D341Med (cell line): ENCODE measurements around the gene DHRS1.

Experiments
- DNase-seq: peaks from one replicate; pipeline ENCODE4 v3.0.0; 2012; ENCODE audit warnings: low spot score

Gene DHRS1

DNA sequence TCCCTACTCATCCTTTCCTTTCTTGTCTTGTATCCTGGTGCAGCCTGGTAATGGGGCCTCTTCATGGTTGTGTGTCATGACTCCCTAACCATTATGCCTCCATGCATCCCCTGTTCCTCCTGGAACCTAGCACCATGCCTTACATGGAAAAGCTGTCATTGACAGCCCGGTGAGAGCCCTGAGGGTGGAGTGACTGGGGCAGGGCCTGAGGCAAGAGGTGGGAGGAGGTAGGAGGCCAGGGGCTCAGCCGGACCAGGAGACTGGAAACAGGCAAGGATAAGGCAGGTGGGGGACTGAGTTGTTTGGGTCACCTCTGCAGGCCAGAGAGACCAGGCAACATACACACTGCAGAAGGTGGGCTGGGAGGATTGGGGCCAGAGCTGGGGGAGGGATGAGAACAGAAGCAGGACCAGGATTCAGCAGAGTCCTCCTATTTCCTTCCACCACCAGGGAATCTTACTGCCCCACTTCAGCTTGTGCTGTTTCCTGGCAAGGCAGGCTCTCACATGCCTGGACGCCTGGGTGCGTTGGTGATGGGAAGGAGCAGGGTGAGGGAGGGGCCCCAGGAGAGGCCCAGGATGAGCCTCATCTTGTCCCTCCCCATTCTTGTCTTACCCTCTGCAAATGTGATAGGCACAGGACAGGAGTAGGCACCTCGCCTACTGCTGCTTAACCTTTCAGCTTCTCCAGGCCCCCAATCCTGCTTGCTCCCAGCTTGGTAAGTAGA, 10.1 kb upstream of the DHRS1 start, which contains the start of gene LTB4R2:
TSS of gene LTB4R2 (plus strand) at position 603 of the 727 bp plus-strand sequence. CDS start 525 bp downstream, outside the sequence.
- DNase-seq: no peak

DNA sequence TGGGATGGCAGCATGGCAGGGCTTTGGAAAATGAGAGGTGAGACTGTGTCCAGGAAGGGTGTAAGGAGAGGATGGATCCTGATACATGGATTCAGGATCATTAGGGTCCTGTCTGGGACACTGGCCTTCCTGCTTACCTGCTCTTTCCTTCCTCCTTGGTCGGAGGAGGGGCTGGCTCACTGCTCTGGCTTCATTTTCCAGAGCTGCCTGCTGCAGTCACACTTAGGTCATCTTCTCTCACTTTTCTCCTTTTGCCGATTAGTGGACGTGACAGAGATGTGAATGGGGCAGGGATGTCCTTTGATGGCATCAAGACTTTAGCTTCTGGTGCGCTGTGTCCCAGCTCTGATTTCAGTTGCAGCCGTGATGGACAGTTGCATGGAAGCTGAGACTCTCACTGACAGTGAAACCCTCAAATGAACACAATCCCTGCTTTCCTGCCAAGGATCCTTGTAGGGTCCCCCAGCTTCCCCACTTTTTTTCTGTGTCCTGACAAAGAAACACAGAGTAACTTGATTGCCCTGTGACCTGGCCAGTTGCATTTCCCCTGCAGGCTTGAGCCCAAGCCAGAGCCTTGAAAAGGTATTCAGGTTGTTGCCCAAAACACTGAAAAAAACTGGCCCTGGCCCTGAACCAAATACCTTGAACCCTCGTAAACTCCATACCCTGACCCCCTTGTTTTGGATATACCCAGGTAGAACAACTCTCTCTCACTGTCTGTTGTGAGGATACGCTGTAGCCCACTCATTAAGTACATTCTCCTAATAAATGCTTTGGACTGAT, 9.0 kb upstream of the DHRS1 start:
- DNase-seq: no peak

DNA sequence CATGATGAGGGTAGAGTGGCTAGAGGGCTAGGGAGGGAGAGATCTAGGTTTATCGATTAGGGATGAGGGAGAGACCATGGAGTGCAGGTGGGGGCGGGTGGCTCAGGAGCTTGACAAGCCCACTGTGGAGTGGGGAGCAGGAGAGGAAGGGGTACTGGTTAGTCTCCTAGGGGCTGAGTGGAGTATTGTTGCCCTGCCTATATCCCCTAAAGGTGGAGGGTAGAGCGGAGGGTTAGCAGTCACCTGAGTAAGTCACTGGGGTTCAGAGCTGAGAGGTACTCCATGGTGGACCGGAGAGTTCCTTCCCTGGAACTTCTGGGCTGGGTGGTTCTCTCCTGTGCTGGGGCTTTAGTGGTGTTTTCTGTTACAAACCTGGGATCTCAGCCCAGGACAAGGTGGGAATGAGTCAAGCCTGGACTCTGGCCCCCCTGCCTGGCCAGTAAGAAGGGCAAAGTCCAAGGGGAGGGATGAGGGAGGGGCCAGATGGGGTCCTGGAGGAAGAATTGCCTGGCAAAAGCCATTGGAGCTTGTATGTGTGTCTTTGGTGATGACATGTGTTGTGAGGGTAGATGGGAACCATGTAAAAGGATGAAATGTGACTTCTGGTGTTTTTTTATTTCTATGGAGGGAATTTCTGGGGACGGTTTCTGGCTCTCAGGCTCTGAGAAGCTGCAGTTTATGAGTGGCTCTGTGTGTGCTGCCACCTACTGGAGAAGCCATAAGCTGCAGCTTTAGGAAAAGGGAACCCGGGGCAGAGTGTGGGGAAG, 8.2 kb upstream of the DHRS1 start, which contains the start of gene CIDEB:
TSS of gene CIDEB (minus strand) at position 403 of the 767 bp plus-strand sequence. CDS start at position 284, 119 bp downstream.
- peak; percentile 84 for DNase-seq

DNA sequence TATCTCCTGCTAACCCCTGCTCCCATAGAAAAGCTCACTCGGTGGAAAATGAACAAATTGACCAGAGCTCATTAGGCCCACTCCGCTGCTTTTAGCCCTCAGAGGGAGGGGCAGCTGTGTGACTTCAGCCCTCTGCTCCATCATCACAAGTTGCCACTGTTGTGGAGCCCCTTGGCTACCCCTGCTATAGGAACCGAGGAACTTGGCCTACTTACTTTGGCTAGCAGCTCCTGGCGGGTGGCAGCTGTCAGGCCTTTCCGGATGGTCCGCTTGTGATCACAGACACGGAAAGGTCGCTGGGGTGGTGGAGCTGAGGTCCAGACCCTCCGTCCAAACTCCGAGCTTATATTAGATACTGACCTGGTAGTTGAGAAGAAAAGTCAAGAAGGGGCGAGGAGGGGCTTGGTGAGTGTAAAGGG, 7.6 kb upstream of the DHRS1 start:
- no peak for DNase-seq

DNA sequence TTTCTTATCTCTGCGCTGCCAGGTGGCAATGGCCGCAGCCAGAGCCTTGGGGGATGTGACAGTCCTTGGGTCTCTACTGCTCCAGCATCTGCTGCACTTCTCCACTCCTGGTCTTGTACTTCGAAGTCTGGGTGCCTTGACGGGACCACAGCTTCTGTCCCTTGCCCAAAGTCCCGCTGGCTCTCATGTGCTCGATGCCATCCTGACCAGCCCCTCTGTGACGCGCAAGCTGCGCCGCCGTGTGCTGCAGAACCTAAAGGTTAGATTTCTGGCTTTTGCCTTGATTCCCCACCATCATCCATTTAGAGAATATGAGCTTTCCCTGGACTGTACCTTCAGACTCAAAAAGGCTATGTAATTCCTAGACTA, 4.4 kb upstream of the DHRS1 start:
- no peak for DNase-seq

DNA sequence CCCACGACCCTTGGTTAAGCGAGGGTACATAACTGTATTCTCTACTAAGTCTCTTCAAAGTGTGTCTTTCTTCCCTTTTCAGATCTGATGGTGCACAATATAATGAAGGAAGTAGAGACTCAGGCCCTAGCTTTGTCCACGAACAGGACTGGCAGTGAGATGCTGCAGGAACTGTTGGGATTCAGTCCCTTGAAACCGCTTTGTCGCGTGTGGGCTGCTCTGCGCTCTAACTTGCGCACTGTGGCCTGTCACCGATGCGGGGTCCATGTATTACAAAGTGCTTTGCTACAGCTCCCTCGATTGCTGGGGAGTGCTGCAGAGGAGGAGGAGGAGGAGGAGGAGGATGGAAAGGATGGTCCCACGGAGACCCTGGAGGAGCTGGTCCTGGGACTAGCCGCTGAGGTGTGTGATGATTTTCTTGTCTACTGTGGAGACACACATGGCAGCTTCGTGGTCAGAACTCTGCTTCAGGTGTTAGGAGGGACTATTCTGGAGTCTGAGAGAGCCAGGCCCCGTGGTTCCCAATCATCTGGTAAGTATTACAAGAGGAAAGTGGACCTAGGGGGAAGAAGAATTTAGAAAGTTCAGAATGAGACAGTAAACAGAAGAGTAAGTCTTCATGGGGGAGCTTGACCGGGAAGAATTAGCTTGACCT, 873 bp upstream of the DHRS1 start:
- DNase-seq: no peak

DNA sequence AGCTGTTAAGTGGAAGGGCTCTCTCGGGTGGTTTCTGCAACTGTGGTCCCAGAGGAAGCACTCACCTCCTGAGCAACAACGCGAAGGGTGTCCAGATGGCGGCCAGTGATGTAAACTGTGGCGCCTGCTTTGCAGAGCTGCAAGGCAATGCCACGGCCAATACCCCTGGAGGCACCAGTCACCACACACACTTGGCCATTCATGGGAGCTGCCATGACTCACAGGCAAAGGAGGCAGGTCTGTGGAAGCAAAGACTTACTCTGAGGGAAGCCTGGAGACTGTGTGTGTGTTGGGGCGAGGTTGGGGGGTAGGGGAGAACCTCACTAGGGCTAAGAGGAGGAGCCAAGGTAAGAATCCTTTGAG, 707 bp downstream of the DHRS1 start:
- no peak for DNase-seq

DNA sequence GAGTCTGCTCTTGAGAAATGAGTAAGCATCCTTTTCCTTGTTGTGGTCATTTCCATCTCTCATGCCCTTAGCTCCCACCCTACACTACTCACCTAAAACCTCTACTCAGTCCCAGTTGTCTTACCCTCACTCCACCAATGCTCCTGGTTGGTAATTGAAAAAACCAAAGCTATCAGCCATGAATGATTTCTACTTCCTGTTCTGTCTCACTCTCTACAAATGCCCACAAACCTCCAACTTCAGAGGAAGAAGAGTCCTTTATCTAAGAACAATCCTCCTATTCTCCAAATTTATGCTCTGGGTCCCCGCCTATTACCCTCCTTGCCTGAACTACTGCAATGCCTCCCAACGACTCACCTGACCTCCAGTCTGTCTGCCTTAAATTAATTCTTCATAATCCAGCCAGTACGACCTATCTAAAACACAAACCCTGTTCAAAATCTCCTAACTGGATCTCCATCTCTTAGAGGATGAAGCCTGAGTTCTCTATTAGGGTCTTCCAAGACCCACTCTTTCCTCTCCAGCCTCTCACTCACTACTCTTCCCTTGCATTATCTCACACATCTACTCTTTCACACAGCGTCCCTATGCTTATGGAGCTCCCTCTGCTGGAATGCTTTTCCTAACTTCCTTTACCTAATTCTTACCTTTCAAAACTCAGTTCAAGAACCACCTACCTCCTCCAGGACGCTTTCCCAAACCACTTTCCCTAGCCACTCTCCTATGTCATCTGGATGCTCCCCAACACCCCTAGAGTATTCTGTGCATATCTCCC, 2.2 kb downstream of the DHRS1 start:
- DNase-seq: peak; percentile 45

DNA sequence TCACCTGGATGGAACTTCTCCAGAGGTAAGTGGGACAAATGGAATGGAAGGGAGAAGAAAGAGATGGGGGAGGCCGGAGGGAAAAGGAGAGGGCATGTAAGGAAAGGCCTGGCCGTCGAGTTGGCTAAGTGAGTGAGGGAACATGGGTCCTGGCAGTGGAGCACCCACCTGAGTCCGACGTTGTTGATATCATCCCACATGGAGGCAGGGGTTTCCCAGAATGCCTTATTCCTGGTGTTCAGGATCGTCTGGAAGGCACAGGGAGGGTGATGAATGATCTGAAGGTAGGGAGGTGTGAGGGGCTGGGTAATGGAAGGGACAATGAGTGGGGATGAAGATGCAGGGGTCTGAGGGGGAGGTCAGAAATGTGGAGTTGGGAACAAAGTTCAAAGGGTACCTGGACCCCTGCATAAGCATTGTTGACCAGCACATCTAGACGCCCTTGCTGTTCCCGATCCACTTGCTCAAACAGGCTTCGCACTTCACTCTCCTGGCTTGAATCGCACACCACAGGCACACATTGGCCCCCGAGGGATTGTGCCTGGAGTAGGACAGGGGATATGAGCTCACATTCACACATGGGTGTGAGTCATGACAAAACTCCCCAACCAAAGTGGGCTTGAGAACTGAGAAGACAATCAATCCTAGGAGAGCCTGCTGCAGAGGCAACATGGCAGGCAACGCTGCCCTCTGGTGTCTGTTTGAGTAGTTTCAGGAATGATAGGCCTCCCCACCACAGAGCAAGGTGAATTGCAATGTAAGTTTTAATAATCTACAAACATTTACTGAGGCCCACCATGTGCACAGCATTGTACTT, 3.0 kb downstream of the DHRS1 start:
- peak; percentile 79 for DNase-seq

DNA sequence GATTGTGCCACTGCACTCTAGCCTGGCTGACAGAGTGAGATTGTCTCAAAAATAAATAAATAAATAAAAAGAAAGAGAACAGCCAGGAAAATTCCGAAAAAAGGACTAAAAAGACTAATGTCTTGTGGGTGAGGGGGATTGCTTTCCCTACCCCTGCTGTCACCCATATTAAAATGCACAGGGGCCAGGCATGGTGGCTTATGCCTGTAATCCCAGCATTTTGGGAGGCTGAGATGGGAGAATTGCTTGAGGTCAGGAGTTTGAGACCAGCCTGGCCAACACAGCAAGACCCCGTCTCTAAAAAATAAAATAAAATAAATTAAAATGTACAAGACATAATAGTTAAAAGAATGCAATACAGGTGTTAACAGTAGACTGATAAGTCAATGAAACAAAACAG, 6.1 kb downstream of the DHRS1 start:
- DNase-seq: no peak

DNA sequence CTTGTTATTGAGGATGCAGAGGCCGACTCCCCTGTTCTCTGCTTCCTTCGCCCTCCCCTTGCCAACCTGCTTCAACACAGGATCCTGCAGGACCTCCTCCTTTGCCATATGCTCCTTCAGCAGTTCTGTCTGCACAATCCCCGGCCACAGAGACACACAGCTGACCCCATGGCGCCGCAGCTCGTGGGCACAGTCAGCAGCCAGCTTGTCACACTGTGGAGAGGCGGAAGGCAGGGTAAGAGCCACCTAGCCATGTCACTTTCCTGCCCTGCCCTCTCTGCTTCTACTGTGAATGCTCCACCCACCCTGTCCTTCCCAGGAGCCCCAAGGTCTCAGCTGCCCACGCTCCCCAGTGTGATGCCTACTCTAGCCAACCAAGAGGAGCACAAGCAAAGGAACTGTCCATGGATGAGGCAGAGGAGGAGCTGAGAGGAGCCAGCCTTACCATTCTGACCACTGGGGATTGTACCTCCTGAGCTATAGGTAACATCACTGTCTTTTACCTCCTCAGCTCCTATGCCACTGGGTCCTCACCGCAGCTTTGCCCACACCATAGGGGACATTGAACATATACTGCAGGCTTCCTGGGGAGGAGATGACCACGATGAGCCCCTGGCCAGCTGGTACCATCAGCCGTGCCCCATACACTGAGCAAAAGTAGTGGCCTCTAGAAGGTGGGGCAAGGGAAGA, 7.3 kb downstream of the DHRS1 start:
- DNase-seq: no peak

DNA sequence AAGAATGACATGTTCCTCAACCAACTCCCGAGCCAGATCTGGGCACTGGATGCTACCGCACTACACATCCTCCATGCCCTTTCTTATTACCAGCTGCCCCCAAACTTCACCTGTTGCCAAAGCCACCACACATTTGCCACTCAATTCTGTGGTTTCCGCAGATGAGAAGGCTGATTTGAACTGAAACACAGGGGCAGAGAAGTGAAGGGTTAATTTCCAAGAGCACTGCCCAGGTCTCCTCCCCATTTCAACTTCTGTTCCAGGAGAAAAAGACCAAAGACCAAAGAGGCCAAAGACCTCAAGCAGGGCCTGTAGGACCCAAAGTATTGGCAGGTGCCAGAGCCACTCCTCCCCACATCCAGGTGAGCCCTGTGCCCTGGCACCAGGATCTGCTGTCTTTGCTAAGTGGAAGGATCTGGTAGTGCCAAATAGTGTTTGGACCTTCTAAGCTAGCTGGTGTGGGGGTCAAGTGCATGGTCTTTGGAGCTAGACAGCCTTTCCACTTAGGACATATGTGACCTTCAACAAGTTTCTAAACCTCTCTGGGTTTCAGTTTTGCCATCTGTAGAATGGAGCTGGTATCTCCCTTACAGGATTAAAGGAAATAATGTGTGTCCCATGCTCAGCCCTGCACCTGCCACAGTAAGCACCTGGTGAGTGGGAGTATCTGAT, 8.0 kb downstream of the DHRS1 start:
- DNase-seq: no peak

DNA sequence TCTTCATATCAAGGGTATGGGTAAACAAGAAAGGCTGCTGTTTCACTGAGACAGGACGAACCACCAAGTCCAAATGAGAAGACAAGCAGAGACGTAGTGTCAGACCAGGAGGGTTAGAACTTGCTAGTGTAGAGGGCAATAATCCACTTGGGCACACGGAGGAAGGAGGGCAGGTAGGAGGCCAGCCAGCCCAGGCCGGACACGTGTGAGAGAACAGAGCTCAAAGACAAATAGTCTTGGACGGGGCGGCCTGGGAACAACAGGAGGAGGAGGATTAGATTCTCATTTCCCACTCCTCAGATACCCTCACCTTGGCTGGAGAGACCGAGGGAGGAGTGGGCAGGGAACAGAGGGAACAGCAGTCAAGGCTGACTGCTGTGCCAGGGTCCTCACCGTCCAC, 8.8 kb downstream of the DHRS1 start:
- no peak for DNase-seq

DNA sequence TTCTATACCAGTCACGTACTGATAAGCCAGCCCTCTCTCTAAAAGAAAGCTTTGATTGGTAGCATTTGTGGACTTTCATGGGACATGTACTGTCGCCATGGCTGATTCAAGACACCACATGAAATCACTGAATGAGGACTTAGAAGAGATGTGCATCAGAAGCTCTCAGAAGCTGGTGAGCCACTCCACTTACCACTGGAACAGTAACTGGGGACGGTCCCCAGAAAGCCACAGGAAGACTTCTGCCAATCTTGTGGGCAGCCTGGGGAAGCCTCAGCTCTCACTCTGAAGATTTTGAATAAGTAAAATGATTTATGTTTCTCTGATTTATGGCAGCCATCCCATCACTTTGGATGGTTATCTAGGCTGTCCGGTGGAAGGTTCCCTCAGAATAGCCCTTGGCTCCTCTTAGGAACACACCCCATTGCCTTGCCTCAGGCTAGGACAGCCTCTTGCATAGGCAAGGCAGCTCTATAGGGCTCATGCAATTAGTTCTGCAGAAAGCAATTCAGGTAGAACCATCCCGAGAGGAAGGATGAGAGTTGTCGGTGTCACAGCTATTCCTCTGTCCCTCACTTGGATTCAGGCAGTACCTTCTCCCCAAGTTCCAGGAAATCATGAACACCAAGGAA, 9.8 kb downstream of the DHRS1 start:
- DNase-seq: no peak

DNA sequence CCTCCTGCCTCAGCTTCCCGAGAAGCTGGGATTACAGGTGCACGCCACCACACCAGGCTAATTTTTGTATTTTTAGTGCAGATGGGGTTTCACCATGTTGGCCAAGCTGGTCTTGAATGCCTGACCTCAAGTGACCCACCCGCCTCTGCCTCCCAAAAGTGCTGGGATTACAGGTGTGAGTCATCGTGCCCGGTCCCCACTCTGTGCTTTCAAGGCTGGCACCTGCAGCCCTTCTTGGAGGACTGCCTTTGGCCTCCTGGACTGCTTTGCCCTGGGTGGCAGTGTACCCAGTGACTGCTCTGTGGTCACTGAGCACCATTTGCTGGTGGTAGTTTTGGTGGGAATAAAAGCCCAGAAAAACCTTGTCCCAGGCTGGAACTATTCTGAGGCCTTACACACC, 12.6 kb downstream of the DHRS1 start:
- no peak for DNase-seq

DNA sequence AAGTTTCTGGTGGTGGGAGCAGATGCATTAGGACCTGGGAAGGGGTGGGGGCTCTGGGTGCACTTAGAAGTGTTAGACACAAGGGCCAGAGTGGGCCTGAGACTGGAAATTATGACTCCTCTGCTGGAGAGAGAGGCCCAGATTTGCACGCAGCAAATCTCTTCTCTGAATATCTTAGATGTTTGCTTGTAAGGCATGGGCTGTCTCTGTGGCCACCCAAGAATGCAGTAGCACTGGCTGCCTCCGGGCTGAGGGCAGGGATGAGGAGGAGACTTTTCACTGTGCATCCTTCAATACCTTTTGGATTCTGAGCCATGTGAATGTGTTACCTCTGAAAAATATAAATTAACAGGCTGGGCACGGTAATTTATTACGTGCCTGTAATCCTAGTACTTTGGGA, 14.2 kb downstream of the DHRS1 start:
- DNase-seq: no peak

DNA sequence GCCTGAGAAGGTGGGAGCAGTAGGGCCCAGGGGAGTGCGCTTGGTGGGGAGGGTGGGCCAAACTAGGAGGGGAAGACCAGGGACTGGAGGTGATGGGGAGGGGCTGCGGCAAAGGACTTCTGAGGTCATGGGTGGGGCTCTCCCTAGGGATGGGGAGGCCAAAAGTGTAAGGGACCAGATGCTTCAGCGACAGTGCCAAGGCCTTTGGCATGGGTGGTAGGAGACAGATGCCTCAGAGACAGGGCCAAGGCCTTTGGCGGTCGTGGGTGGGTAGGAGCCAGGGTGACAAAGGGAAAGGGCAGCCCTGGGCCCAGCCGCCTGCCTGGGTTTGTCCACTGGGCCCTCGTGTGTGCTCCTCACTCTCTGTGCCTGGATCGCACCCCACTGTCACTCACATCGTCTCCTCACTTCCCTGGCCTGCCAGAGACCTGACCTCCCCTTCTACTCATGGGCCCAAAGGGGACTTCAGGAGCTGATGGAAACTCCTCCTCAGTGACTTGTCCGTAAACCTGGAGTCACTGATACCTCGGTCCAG, 15.0 kb downstream of the DHRS1 start:
- DNase-seq: no peak

DNA sequence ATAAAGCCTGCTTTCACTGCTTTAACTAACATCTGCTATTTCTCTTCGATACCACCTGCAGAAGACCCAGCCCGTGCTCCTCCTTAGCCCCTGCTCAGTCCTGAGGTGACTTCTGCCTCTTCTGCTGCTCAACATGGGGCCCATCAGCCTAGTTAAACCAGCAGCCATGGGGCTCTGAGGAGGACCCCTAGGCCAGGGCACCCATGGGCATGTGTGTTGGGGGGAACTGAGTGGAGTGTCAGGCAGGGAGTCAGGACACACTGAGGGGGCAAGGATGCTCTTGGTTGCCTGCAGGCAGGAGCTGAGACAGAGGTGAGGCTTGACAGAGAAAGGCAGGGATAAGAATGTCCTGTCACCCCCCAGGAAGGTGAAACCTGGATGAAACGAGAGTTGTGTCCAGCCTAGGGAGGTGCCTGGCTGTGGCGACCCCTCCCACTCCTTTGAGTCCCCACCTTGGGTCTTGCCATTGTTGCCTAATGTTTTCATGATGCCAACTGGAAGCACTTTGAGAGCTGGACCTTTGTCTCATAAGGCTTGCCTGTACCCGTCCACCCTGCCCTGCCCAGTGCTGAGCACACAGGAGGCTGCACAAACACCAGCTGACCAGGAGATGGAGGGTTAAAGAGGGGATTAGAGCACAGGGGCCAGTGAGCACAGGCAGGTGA, 15.7 kb downstream of the DHRS1 start:
- no peak for DNase-seq
